Measurements from ENCODE around the gene ADGRG3.

DNA sequence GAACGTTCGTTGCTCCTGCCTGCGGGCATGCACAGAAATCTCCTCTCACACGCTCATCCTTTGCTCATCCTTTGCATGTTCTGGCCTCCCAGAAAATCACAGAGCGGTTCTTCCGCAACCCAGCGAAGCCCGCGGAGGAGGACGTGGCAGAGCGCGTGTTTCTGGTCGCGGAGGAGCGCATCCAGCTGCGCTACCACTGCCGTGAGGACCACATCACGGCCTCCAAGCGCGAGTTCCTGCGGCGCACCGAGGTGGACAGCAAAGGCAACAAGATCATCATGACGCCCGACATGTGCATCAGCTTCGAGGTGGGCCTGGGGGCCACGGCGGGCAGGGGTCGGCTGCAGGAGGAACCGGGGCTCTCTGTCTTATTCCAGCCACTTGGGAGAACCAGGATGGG, 57.9 kb downstream of the ADGRG3 start:
- TF ChIP-seq, protein P1, sequence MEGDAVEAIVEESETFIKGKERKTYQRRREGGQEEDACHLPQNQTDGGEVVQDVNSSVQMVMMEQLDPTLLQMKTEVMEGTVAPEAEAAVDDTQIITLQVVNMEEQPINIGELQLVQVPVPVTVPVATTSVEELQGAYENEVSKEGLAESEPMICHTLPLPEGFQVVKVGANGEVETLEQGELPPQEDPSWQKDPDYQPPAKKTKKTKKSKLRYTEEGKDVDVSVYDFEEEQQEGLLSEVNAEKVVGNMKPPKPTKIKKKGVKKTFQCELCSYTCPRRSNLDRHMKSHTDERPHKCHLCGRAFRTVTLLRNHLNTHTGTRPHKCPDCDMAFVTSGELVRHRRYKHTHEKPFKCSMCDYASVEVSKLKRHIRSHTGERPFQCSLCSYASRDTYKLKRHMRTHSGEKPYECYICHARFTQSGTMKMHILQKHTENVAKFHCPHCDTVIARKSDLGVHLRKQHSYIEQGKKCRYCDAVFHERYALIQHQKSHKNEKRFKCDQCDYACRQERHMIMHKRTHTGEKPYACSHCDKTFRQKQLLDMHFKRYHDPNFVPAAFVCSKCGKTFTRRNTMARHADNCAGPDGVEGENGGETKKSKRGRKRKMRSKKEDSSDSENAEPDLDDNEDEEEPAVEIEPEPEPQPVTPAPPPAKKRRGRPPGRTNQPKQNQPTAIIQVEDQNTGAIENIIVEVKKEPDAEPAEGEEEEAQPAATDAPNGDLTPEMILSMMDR (IDR thresholded peaks at IDR 0.05): no peak
- no peak for TF ChIP-seq POLR2AphosphoS5 (IDR thresholded peaks at IDR 0.05)
- no peak for TF ChIP-seq POLR2A (IDR thresholded peaks at IDR 0.05; ENCODE audit: low read depth)
- no peak for TF ChIP-seq EP300 (IDR thresholded peaks at IDR 0.05)
